SK-N-SH treated with all-trans-retinoic acid at 6 μM for 48 hours (cell line): ENCODE measurements around the gene REPS2.

Source experiments
- ATAC-seq: fragments of 200-7000 bp; cut with Tn5 transposase; 3 replicates; pipeline ENCODE4 v1.9.1; 2020; ENCODE audit warnings: mild to moderate bottlenecking, moderate library complexity
- ARNTL ChIP-seq: fragments of 450-650 bp; formaldehyde crosslinking; IDR thresholded peaks from 2 replicates; pipeline ENCODE4 v1.5.0; 2020; ENCODE audit warnings: low read depth, mild to moderate bottlenecking, moderate library complexity, borderline replicate concordance
- CREB5 ChIP-seq: fragments of 250-450 bp; sonication (Bioruptor Pico); IDR thresholded peaks from 2 replicates; pipeline ENCODE4 v1.5.1; 2020; ENCODE audit warnings: low read depth, mild to moderate bottlenecking, moderate library complexity
- CSDC2 ChIP-seq: fragments of 250-450 bp; sonication (Bioruptor Pico); IDR thresholded peaks from 2 replicates; pipeline ENCODE4 v1.5.0; 2020; ENCODE audit warnings: mild to moderate bottlenecking, moderate library complexity
- CSRNP3 ChIP-seq: fragments of 250-450 bp; sonication (Bioruptor Pico); IDR thresholded peaks from 2 replicates; pipeline ENCODE4 v1.5.1; 2021; ENCODE audit warnings: mild to moderate bottlenecking, moderate library complexity
- ESRRG ChIP-seq: fragments of 250-450 bp; sonication (Bioruptor Pico); IDR thresholded peaks from 2 replicates; pipeline ENCODE4 v1.6.1; 2021; ENCODE audit warnings: mild to moderate bottlenecking
- GLIS3 ChIP-seq: fragments of 250-450 bp; sonication (Bioruptor Pico); IDR thresholded peaks from 2 replicates; pipeline ENCODE4 v1.5.0; 2020; ENCODE audit warnings: mild to moderate bottlenecking, moderate library complexity
- ISL1 ChIP-seq: fragments of 250-450 bp; sonication (Bioruptor Pico); IDR thresholded peaks from 2 replicates; pipeline ENCODE4 v2.1.2; 2022; ENCODE audit warnings: mild to moderate bottlenecking, moderate library complexity
- PATZ1 ChIP-seq: fragments of 250-450 bp; sonication (Bioruptor Pico); IDR thresholded peaks from 2 replicates; pipeline ENCODE4 v1.8.0; 2020; ENCODE audit warnings: mild to moderate bottlenecking, moderate library complexity, borderline replicate concordance
- POU6F1 ChIP-seq: fragments of 250-450 bp; sonication (Bioruptor Pico); IDR thresholded peaks from 2 replicates; pipeline ENCODE4 v1.8.0; 2021; ENCODE audit warnings: low read depth, mild to moderate bottlenecking, moderate library complexity, borderline replicate concordance
- PPARA ChIP-seq: fragments of 250-450 bp; sonication (Bioruptor Pico); IDR thresholded peaks from 2 replicates; pipeline ENCODE4 v1.5.0; 2020; ENCODE audit warnings: mild to moderate bottlenecking, borderline replicate concordance
- RARB ChIP-seq: fragments of 250-450 bp; sonication (Bioruptor Pico); IDR thresholded peaks from 2 replicates; pipeline ENCODE4 v1.8.0; 2021; ENCODE audit warnings: mild to moderate bottlenecking, moderate library complexity
- SNAI2 ChIP-seq: fragments of 250-450 bp; sonication (Bioruptor Pico); IDR thresholded peaks from 2 replicates; pipeline ENCODE4 v1.5.0; 2020; ENCODE audit warnings: mild to moderate bottlenecking, moderate library complexity
- TCF4 ChIP-seq: fragments of 250-450 bp; sonication (Bioruptor Pico); IDR thresholded peaks from 2 replicates; pipeline ENCODE4 v1.8.0; 2021; ENCODE audit warnings: mild to moderate bottlenecking, moderate library complexity, borderline replicate concordance
- TOX ChIP-seq: fragments of 250-450 bp; sonication (Bioruptor Pico); IDR thresholded peaks from 2 replicates; pipeline ENCODE4 v1.8.0; 2021; ENCODE audit warnings: mild to moderate bottlenecking, moderate library complexity, borderline replicate concordance
- TSHZ2 ChIP-seq: fragments of 250-450 bp; sonication (Bioruptor Pico); IDR thresholded peaks from 2 replicates; pipeline ENCODE4 v1.5.0; 2020; ENCODE audit warnings: mild to moderate bottlenecking, moderate library complexity
- ZFP3 ChIP-seq: fragments of 250-450 bp; sonication (Bioruptor Pico); IDR thresholded peaks from 2 replicates; pipeline ENCODE4 v1.5.0; 2020; ENCODE audit warnings: mild to moderate bottlenecking, moderate library complexity
- ZFP30 ChIP-seq: fragments of 450-650 bp; formaldehyde crosslinking; IDR thresholded peaks from 2 replicates; pipeline ENCODE4 v1.5.0; 2022; ENCODE audit warnings: mild to moderate bottlenecking, moderate library complexity
- ZNF70 ChIP-seq: fragments of 450-650 bp; formaldehyde crosslinking; IDR thresholded peaks from 2 replicates; pipeline ENCODE4 v1.5.0; 2020; ENCODE audit warnings: mild to moderate bottlenecking, moderate library complexity

The REPS2 gene

GRCh38 chrX:16946971-16947562, 609 bp downstream of the REPS2 start:
- TF ChIP-seq ZFP30 (no peak), ZNF70 (CRISPR knock-in tag) (no peak), TCF4 (no peak), CREB5 (no peak), TSHZ2 (no peak)
- ATAC-seq = peak; percentile 46

GRCh38 chrX:16950423-16950822, 4.0 kb downstream of the REPS2 start:
- no peak for ATAC-seq
- TF ChIP-seq TSHZ2 (no peak), PPARA (CRISPR knock-in tag) (no peak), PATZ1 (CRISPR knock-in tag) (no peak), CSDC2 (CRISPR knock-in tag) (no peak), SNAI2 (CRISPR knock-in tag) (no peak), ARNTL (CRISPR knock-in tag) (no peak), TOX (CRISPR knock-in tag) (no peak), ZFP3 (CRISPR knock-in tag) (no peak), CSRNP3 (CRISPR knock-in tag) (no peak), CREB5 (no peak), ESRRG (CRISPR knock-in tag) (no peak), POU6F1 (CRISPR knock-in tag) (no peak), ISL1 (no peak), RARB (CRISPR knock-in tag) (no peak), GLIS3 (CRISPR knock-in tag) (no peak)
